HG03521 (cell line): ENCODE data around the gene TMX4.
"Not testable (repeated sequence)": the region's sequence is repeated elsewhere in the genome, so short reads cannot be mapped to it uniquely, and the experiment has no call there.

Experiments
- ATAC-seq: cut with Tn5 transposase; IDR thresholded peaks from one replicate; pipeline ENCODE4 v1.9.1; 2021; ENCODE audit warnings: mild to moderate bottlenecking, moderate library complexity; ENCODE audit not compliant: unreplicated experiment

Gene TMX4

DNA sequence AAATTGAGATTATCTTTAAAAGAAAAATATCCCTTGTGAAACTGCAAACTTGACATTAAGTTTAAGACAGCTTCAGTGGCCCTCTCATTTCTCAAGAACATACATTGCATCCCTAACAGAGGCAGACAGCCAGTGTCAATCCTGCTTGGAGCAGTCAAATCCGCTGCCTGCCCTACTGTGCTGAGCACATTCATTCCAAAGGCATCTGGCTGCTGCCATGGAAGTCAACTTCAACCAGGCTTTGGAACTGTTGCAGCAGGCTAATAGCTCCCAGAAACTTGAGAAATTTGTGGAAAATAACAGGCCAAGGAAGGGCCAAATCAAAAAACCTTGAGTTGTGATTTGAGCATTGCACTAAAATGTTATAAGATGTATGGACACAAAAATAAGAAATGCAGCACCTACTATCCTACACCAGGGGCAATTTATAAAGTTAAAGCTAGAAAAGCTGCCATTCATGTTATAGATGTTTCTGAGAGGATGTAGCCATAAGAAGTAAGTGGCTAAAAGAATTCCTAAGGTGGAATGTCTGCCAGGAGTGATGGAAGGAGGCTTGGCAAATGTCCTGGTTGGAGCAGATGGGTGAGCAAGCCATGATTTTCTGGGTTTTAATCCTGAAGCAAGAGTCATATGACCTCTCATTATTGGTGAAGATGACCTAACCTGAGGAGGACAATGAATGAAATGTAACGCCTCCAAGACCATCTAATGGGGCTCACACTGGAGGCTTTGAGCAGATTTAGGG is 47.9 kb downstream of the TMX4 start:
- no peak for ATAC-seq

DNA sequence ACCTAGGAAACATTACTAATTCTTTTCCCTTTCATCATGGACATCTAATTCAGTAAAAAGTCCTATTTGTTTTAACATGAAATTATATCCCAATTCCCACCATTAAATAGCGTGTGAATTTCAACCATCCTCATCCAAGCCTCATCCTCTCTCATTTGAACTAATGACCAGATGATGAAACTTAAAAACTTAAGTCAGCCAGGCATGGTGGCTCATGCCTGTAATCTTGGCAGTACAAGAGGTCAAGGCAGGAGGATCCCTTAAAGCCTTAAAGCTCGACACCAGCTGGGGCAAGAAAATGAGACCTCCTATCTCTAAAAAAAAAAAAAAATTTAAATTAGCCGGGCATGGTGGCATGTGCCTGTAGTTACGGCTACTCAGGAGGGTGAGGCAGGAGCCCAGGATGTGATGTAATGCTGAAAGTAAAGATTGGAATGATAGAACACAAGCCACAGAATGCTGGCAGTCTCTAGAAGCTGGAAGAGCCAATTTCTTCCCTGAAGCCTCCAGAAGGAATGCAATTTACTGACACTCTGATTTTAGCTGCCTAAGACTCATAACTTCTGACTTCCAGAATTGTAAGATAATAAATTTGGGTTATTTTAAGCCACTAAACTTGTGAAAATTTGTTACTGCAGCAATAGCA is 52.2 kb downstream of the TMX4 start:
- no peak for ATAC-seq

DNA sequence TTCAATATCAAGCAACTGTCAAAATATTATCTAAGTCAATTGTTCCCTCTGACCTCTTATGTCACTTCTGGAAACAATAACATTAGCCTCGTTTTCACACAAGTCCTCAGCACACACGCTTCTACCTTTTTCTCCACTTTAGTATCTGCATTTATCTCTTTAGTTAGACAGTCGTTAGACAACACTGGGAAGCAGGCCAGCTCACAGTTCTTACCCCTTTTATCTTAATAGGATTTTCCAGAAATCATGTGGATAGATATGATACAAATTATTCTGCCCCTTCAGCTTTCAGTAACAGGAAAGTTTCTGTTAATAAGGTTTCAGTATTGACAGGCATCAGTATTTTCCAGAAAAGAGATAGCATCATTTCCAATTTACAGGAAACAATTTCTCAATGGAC is 53.4 kb downstream of the TMX4 start:
- no peak for ATAC-seq

DNA sequence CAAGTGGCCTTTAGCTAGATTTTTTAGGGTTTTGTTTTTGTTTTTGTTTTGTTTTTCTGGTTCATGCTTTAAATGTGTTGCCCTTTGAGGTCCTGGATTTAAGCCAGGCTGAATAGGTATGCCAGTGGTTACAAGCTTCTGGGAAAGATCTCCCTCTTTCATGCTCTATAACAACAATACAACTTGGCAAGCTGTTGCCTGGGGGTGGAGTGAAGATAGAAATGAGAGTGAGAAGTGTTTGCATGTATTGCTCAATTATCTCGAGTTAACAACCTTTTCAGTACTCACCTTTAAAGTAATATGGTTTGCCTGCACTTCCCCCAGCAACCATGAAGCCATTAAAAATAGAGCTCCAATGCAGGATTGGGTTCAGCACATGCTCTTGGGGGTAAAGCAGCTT is 60.1 kb downstream of the TMX4 start:
- no peak for ATAC-seq

DNA sequence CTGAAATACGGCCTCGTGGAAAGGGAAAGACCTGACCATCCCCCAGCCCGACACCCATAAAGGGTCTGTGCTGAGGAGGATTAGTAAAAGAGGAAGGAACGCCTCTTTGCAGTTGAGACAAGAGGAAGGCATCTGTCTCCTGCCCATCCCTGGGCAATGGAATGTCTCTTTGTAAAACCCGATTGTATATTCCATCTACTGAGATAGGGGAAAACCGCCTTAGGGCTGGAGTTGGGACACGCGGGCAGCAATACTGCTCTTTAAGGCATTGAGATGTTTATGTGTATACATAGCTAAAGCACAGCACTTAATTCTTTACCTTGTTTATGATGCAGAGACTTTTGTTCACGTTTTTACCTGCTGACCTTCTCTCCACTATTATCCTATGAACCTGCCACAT is 63.0 kb downstream of the TMX4 start:
- ATAC-seq: not testable (repeated sequence)

DNA sequence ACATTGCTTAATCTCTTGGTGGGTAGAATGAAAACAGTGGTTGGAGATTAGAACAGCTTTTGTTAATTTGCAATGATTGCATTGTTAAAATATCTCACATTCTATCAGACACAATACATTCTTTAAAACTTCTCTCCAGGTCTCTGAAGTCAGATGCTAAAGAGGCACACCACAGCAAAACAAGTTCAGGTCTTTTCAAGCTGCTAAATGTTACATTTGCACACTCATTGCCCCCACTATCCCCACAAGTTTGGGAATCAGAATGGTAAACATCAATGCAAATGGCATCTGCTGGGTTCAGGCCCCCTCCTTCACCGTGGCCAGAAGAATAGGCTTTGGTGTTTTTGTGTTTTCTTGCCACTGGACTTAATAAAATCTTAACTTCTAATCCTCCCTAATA is 69.2 kb downstream of the TMX4 start:
- ATAC-seq: no peak

DNA sequence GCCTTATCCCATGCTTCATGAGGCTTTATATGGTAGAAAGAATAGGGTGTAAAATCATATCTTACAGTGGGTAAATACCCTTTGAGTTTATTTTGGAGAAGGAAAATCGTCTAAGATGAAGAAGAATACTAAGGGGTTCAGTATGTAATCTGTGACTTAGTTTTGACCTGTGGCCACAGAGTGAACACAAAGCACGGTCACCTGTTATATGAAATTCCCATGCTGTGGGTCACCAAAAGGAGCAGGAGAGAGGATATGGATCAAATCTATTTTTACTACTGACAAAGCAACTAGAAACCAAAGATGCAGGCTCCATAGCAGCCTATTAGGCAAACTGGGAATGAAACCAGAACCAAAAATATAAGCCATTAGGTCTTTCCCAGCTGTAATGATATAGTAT is 75.7 kb downstream of the TMX4 start:
- no peak for ATAC-seq

DNA sequence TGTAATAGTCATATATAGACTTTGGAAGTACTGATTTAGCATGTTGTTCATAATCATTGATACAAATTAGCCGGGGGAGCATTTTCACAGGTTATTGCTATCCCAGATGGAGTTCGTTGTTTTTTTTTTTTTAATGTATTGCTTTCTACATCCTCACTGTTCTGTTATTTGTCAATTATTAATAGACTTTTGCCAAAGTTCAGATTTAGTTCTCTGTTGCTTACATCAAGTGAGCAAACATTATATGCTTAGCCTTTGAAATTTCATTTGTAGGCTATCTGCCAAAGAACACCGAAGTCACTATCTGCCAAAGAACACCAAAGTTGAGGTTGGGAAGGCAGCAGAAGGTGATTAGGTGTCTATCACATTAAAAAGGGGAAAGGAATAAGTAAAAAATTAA is 79.2 kb downstream of the TMX4 start, which contains the start of gene HAO1:
HAO1 (minus strand) TSS at position 118 of the 400 bp plus-strand sequence; CDS start at position 82, 36 bp downstream.
- no peak for ATAC-seq

DNA sequence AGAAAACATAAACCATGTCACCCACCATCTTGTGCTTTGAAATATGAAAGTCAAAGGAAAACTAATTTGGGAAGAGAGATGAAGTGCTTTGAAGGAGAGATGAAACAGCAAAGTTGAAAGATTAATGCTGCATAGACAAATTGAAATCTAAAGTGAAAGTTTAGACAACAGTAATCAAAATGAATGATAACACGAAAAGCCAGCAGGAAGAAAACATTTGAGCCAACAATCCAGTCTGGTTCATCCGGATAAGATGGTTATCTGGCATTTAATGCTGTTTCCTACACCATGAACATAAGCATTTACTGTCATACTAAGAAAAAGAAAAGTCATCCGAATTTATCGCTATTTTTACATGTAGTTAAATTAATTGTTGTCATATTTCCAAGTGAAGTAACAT is 79.9 kb downstream of the TMX4 start:
- ATAC-seq: no peak

DNA sequence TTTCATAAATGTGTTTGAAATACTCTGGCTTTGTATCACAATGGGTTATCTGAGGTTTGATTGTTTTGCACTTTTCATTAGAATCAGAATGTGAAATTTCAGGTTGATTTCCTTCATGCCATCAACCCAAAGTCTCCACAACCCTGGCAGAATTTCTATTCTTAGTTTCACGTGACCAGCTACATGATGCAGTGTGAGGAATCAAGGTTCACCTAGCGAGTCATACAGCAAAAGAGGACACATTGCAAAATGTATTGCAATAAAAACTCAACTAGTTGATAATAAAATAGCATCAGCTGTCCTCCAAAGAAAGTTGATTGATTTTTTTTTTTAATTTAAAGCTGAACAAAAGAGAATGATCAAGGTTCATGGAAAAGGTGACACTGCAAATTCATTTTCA is 81.5 kb downstream of the TMX4 start:
- ATAC-seq: no peak

DNA sequence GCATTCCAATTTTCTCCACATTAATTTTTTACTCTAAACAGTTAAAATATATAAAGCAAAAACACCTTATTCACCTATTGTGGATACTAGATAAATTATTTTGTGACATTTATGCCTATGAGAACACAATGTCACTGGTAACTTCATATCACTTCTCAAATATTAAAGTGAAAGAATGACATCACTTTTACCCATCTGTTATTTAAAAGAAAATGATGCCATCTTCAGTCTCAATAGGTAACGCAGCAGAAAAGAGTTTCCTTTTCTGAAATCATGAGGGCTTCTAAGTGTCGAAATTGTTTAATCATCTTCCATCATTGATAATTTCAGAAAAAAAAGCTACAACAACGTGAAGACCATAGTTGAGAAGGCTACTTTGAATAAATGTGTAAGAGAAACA is 82.2 kb downstream of the TMX4 start:
- no peak for ATAC-seq

DNA sequence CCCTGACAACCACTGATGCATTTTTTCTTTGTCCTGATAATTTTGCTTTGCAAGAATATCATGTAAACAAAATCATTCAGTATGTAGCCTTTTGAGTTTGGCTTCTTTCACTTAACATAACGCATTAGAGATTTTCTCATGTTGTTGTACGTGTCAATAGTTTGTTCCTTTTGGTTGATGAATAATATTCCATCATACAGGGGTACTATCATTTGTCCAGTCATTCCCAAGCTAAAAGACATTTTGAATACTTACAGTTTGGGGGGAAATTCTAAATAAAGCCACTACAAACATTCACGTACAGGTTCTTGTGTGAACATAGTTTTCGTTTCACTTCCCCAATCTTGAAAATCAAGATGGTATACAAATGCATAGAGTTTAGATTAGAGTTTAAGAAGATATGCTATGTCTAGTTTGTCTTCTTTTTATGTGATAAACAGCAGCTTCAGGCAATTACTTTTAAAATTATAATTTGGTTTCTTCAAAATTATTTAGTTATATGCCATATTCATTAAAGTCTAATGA is 84.5 kb downstream of the TMX4 start:
- ATAC-seq: no peak

DNA sequence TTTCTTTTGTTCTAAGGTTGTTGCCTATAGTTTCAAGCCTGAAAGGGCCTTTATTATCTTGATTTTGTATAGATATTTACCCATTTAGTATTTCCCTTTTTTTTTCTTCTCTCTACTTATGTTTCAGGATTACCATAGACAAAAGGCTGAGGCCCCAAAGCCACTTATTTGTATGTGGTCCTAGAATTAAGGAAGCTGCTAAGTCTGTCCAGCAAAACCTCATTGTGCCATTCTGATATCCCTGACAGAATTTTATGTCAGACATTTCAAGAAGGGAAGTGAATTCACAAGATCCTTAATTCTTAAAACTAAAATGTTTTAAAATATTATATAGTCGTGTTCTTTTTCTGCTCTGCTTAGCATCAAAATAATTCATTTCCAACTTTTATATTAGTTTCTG is 86.2 kb downstream of the TMX4 start:
- no peak for ATAC-seq

DNA sequence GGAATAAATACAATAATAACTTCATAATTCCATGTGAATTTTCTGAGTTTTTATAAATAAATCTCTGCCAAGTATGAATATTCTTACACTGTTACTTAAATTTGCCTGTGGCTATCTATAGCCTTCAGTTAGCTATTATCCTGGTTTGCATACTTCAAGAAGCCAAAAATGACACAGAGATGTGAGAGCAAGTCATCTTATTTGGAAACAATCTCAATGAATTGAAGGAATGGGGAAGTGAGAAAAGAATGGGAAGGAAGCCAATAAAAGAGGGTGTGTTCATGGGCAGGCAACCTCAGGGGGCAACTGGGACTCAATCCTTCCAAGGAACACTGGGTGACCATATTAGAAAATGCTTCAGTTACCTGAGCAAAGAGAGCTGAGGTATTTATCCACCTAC is 89.2 kb downstream of the TMX4 start:
- no peak for ATAC-seq
